ENCODE measurements around the gene ERF. TPM values are rescaled to one million over a fixed set of nuclear protein-coding genes. Genes with fewer than 3 reads are reported as not detected.

The ERF gene
- total RNA-seq, 1 experiment from 2014 or later, result 17.0 TPM

GRCh38 chr19:42285541-42285941 is 30.6 kb upstream of the ERF start:
- H3K9me2 ChIP-seq (replicated peaks; ENCODE audit: low read length), result no peaks in the 10 kb centered on the region
- no peaks in the 10 kb centered on the region for H4K20me1 ChIP-seq (ENCODE audit: low read length)
- DNase-seq, result no peak
- H3K9ac ChIP-seq (ENCODE audit: low read length), result no peak overlapping the region
- no peak overlapping the region for H3K27ac ChIP-seq (ENCODE audit: low read length)
- H3K27me3 ChIP-seq (ENCODE audit: low read length), result no peaks in the 10 kb centered on the region
- no peaks in the 10 kb centered on the region for H3F3A ChIP-seq (ENCODE audit: low read length, unreplicated experiment)
- H3K36me3 ChIP-seq (ENCODE audit: low read depth, low read length), result no peaks in the 10 kb centered on the region
- CTCF ChIA-PET, result no interaction called here
- H3K4me2 ChIP-seq (ENCODE audit: low read length), result no peak overlapping the region
- intact Hi-C loops (cut with micrococcal nuclease), result no loop called here
- no TSS peak for BruUV-seq (replicated peaks)
- no peak for ATAC-seq
- no peaks in the 10 kb centered on the region for H3K4me1 ChIP-seq (ENCODE audit: insufficient read depth, low read length)
- POLR2A ChIA-PET (ENCODE audit: unreplicated experiment), result no interaction called here
- TF ChIP-seq EZH2 (IDR thresholded peaks at IDR 0.05; ENCODE audit: low read length, unreplicated experiment), result no peak
- no peak for TF ChIP-seq CTCF (conservative IDR thresholded peaks at IDR 0.05; ENCODE audit: low read depth, low read length)
- no peak for TF ChIP-seq EZH2phosphoT487 (IDR thresholded peaks at IDR 0.05; ENCODE audit: borderline replicate concordance, low read length)
- H3K79me2 ChIP-seq (ENCODE audit: low read length), result no peaks in the 10 kb centered on the region
- H2AFZ ChIP-seq (ENCODE audit: low read length), result no peak overlapping the region
- no peak overlapping the region for H3K4me3 ChIP-seq (ENCODE audit: low read length)
- no peaks in the 10 kb centered on the region for H3K9me3 ChIP-seq (ENCODE audit: low read length)

GRCh38 chr19:42284591-42285341 is 29.8 kb upstream of the ERF start:
- Histone ChIP-seq H3F3A (ENCODE audit: low read length, unreplicated experiment) (no peaks in the 10 kb centered on the region), H4K20me1 (ENCODE audit: low read length) (no peaks in the 10 kb centered on the region), H3K27ac (ENCODE audit: low read length) (no peak overlapping the region), H3K9me3 (ENCODE audit: low read length) (no peaks in the 10 kb centered on the region), H3K79me2 (ENCODE audit: low read length) (no peaks in the 10 kb centered on the region), H3K4me1 (ENCODE audit: insufficient read depth, low read length) (no peaks in the 10 kb centered on the region), H3K4me3 (ENCODE audit: low read length) (no peak overlapping the region), H3K4me2 (ENCODE audit: low read length) (no peak overlapping the region), H3K27me3 (ENCODE audit: low read length) (no peaks in the 10 kb centered on the region), H3K36me3 (ENCODE audit: low read depth, low read length) (no peaks in the 10 kb centered on the region), H2AFZ (ENCODE audit: low read length) (no peak overlapping the region), H3K9me2 (replicated peaks; ENCODE audit: low read length) (no peaks in the 10 kb centered on the region), H3K9ac (ENCODE audit: low read length) (no peak overlapping the region)
- BruUV-seq (replicated peaks), result no TSS peak
- DNase-seq (no peak), ATAC-seq (no peak)
- CTCF ChIA-PET, result no interaction called here
- TF ChIP-seq CTCF (conservative IDR thresholded peaks at IDR 0.05; ENCODE audit: low read depth, low read length), result no peak
- no peak for TF ChIP-seq EZH2phosphoT487 (IDR thresholded peaks at IDR 0.05; ENCODE audit: borderline replicate concordance, low read length)
- no peak for TF ChIP-seq EZH2 (IDR thresholded peaks at IDR 0.05; ENCODE audit: low read length, unreplicated experiment)
- POLR2A ChIA-PET (ENCODE audit: unreplicated experiment), result no interaction called here
- intact Hi-C loops (cut with micrococcal nuclease), result no loop called here

- Histone ChIP-seq H3K9me2 (replicated peaks; ENCODE audit: low read length) (no peaks in the 10 kb centered on the region), H3K27ac (ENCODE audit: low read length) (no peak overlapping the region), H3K9me3 (ENCODE audit: low read length) (no peaks in the 10 kb centered on the region), H2AFZ (ENCODE audit: low read length) (no peak overlapping the region), H4K20me1 (ENCODE audit: low read length) (no peaks in the 10 kb centered on the region), H3K4me1 (ENCODE audit: insufficient read depth, low read length) (no peaks in the 10 kb centered on the region), H3K4me3 (ENCODE audit: low read length) (no peak overlapping the region), H3K79me2 (ENCODE audit: low read length) (no peaks in the 10 kb centered on the region), H3F3A (ENCODE audit: low read length, unreplicated experiment) (no peaks in the 10 kb centered on the region), H3K4me2 (ENCODE audit: low read length) (no peak overlapping the region), H3K9ac (ENCODE audit: low read length) (no peak overlapping the region), H3K27me3 (ENCODE audit: low read length) (no peaks in the 10 kb centered on the region), H3K36me3 (ENCODE audit: low read depth, low read length) (no peaks in the 10 kb centered on the region)
- ATAC-seq (no peak), DNase-seq (no peak)
- ChIA-PET CTCF (no interaction called here), POLR2A (ENCODE audit: unreplicated experiment) (no interaction called here)
- no TSS peak for BruUV-seq (replicated peaks)
- intact Hi-C loops (cut with micrococcal nuclease), result no loop called here
- TF ChIP-seq CTCF (conservative IDR thresholded peaks at IDR 0.05; ENCODE audit: low read depth, low read length), result no peak
- TF ChIP-seq EZH2 (IDR thresholded peaks at IDR 0.05; ENCODE audit: low read length, unreplicated experiment), result no peak
- TF ChIP-seq EZH2phosphoT487 (IDR thresholded peaks at IDR 0.05; ENCODE audit: borderline replicate concordance, low read length), result no peak
Measured at GRCh38 chr19:42284066-42284501, 29.2 kb upstream of the ERF start.

Measured in PC-3 (cell line).